NOMO-1 treated with dmso at 0.1 percent for 144 hours (cell line): ENCODE results near the gene POLDIP2.

Experiments
- DNase-seq: peaks from one replicate; lab custom pipeline; 2025; ENCODE audit not compliant: unreplicated experiment; lab: John Stamatoyannopoulos, UW

Gene POLDIP2

GRCh38 chr17:28390563-28390962 lies 33.2 kb upstream of the POLDIP2 start:
- DNase-seq, result no peak

- no peak for DNase-seq
Measured at GRCh38 chr17:28390141-28390540, 32.8 kb upstream of the POLDIP2 start.

- no peak for DNase-seq
Measured at GRCh38 chr17:28388106-28388505, 30.8 kb upstream of the POLDIP2 start.

GRCh38 chr17:28386391-28386790 lies 29.1 kb upstream of the POLDIP2 start:
- no peak for DNase-seq

- DNase-seq, result no peak
Measured at GRCh38 chr17:28385406-28385805, 28.1 kb upstream of the POLDIP2 start.

- no peak for DNase-seq
Measured at GRCh38 chr17:28385037-28385400, 27.7 kb upstream of the POLDIP2 start.

- DNase-seq, result peak; percentile 71
Measured at GRCh38 chr17:28384281-28385036, 27.1 kb upstream of the POLDIP2 start.

- no peak for DNase-seq
Measured at GRCh38 chr17:28381141-28381825, 24.0 kb upstream of the POLDIP2 start.

GRCh38 chr17:28379814-28380801 lies 22.8 kb upstream of the POLDIP2 start:
- no peak for DNase-seq

GRCh38 chr17:28372945-28373274 lies 15.6 kb upstream of the POLDIP2 start:
- DNase-seq, result no peak

- no peak for DNase-seq
Measured at GRCh38 chr17:28372203-28372944, 15.0 kb upstream of the POLDIP2 start.

- peak; percentile 6 for DNase-seq
Measured at GRCh38 chr17:28371245-28372202, 14.2 kb upstream of the POLDIP2 start, which contains the start of gene SARM1. SARM1 (plus strand) TSS chr17:28371694; CDS start chr17:28372033, 339 bp downstream.

- no peak for DNase-seq
Measured at GRCh38 chr17:28370744-28371103, 13.4 kb upstream of the POLDIP2 start.

GRCh38 chr17:28370035-28370743 lies 12.9 kb upstream of the POLDIP2 start, which contains the start of gene VTN:
VTN (minus strand) TSS chr17:28370307; CDS start chr17:28370203, 104 bp downstream.
- DNase-seq, result peak; percentile 4

- DNase-seq, result no peak
Measured at GRCh38 chr17:28369684-28370034, 12.3 kb upstream of the POLDIP2 start.

- no peak for DNase-seq
Measured at GRCh38 chr17:28368915-28369683, 11.8 kb upstream of the POLDIP2 start.

- no peak for DNase-seq
Measured at GRCh38 chr17:28368306-28368831, 11.0 kb upstream of the POLDIP2 start.
